Activated naive CD4-positive, alpha-beta T cell treated with Interleukin-2 at 50 U/mL for 16 hours (primary cell): ENCODE results near the gene RTP3.
"Not testable (repeated sequence)": the region's sequence is repeated elsewhere in the genome, so short reads cannot be mapped to it uniquely, and the experiment has no call there.

Source experiments
- DNase-seq: peaks from one replicate; pipeline ENCODE4 v3.0.0-alpha.2; 2020

The RTP3 gene

DNA sequence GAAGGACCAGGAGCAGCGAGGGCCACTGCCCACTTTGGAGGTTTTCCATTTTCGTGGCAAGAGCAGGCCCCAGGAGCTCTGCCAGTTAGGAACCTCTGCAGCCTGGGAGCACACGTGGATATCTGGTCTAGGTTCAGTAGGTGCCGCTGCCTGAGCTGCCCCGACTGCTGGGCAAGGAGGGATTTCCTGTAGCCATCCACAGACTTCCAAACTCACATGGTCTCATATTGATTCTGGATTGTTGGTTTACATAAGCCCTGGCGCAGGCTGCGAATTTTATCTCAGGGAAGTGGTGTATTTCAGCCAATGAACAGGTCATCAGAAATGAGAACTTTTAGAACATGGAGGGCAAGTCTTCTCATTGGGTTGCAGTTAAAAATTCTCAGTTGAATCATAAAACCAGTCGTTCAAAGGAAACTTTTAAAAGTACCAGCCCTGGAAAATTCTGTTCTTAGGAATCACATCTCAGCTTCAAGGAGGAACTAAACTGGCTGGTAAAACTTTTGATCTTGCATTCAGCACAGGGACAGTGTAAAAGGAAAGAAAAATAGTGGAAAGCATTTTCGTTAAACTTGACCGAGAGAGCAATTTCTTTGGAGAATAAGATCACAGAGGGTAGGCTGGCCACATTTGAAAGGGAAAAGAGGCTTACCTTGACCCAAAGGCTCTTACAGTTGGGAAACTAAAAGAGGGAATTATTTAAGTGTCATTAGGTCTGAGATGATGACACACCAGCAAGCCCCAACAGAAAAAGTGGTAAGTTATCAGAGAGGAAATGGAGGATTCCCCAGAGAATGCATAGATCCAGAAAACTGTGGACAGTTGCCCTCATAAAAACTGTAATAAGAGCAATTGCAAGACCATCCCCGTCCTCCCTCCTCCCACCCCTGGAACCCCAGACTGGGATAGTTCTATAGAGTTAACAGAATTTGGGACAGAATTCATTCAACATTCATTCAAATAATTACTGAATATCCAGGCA lies 6.4 kb upstream of the RTP3 start:
- no peak for DNase-seq

DNA sequence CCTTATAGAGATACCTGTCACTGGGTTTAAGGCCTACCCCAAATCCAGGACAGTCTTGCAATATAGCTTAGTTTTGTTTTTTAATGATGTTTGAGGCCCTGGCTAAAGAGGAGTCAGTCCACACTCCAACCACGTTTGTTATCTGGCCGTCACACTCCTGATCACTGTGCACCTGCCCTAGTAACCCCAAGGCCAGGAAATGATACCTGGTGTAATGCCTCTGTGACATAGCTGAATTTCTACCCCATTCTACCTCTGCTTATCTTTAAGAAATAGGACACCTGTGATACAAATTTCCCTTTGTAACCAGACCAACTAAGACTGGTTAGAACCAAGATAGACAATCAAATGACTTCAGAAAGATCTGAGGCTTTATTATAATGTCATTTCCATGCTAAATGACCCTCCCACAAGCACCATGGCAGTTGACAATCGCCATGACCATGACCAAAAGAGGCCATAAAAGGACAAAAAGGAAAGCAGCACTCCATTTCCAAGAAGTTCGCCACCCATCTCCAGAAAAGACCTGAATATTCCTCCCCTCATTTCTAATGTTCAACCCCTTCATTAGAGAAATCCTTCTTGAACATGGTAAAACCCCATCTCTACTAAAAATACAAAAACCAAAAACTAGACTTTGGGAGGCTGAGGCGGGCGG lies 4.8 kb upstream of the RTP3 start:
- no peak for DNase-seq

DNA sequence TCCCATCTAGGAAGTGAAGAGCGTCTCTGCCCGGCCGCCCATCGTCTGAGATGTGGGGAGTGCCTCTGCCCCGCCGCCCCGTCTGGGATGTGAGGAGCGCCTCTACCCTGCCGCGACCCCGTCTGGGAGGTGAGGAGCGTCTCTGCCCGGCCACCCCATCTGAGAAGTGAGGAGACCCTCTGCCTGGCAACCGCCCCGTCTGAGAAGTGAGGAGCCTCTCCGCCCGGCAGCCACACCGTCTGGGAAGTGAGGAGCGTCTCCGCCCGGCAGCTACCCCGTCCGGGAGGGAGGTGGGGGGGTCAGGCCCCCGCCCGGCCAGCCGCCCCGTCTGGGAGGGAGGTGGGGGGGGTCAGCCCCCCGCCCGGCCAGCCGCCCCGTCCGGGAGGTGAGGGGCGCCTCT lies 3.3 kb upstream of the RTP3 start:
- not testable (repeated sequence) for DNase-seq

DNA sequence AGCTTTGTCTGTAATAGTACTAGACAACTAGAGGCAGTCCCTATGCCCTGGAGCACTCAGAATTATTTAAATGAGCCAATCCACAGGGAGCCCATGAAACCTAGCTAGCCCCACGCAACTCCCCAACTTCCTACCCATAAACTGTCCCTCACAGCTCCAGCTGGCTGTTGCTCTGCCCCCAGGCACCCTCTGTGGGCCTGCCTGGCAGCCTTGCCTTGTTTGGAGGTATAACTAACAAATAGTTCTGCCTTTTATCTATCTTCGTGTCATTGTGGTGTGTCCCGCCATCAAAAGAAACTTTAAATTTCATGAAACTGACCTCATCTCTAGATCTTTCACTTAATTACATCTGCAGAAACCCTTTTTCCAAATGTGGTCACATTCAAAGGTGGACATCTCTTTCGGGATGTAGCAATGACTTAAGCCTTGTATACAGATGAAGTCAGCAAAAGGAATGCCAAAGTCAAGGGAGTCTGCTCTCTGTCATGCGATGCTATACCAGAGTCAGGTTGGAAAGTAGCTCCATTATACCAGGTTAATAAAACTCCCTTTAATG lies 1.8 kb upstream of the RTP3 start:
- no peak for DNase-seq

DNA sequence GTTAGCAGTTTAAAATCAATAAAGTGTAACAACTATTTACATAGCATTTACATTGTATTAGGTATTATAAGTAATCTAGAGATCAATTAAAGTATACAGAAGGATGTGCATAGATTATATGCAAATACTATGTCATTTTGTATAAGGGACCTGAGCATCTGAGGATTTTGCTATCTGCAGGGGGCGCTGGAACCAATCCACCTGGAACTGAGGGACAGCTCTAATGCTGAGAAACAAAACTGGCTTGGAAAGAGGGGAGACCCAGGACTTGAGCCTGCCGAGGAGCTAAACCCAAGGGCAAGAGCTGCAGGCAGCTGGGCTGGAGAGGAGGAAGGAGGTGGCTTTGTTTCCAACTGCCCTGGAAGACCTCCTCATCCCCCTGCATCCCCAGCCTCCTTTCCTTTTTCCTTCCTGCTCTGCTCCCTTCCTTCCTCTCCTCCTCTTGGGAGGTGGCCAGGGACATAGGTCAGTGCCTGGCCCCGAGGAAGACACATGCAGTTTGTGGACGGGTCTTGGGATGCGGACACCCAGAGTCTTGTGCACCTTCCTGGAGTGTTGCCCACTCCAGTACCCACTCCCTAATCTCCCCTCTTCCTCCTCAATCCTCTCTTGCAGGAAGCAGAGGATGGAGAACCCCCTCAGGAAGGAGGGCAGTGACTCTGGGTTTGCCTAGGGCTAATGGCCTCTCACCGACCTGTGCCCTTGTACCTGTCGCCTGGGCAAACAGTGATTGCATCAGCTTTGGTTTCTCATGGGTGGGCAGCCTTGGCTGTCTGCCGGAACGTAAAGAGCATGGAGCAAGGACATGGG lies 825 bp upstream of the RTP3 start:
- peak; percentile 49 for DNase-seq

DNA sequence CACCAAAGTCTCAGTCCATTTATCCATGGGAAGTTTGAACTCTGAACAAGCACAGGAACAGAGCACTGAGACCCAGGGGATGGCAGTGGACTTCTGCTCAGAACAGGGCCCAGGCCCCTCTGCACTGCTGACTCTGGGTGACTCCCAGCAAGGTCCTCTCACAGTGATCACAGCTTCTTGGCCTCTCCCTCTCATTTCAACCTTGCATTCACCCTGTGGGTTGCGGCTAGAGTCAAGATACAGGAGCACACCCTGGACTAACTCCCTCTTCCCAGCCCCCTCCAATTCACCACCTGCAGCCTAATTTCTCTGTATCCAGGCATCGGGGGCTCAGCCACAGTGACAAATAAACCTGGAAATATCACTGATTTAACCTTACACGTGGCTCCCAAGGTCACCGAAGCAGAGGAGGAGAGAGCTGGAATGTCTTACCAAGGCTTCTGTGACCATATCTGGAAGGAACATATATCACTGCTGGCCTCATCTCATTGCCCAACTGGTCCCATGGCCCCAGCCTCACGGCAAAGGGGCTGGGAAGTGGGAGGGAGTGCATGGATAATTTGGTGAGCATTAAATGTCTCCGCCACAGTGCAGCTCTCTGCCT lies 1.2 kb downstream of the RTP3 start:
- no peak for DNase-seq

DNA sequence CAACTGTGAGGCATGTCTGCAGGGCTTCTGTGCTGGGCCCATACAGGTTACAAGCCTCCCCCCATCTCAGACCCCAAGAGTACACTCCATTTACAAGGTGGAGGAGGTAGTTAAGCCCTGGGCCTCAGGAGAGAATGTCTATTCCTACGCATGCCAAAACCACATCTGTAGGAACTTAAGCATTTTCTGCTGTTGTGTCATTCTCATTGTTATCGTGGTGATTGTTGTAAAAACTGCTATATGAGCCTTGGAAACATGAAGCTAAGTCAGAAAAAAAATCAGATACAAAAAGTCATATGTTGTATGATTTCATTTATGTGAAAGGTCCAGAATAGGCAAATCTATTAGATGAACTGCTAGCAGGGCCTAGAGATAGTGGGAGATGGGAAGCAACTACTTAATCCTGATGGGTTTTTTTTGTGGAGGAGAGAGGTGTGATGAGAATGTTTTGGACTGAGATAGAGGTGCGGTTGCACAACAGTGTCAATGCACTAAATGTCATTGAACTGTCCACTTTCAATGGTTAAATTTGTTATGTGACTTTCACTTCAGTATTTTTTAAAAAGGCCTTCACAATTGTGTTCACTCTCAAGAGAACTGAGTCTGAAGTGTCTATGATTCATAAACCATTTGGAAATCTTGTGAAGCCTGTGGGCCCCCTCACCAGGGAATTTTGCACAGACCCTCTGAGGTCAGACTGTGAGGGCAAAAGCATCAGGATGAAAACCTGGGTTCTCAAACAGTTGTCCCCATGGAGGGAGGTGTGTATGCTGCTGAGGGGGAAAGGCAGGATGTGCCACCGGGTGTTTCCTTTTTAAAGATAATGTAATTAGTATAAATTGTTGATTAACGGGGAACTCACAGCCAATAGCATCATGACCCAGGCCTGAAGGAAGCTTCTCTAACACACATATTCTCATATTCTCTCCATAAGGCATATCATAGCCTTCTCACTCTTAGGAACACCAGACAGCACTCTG lies 3.2 kb downstream of the RTP3 start:
- DNase-seq = no peak

DNA sequence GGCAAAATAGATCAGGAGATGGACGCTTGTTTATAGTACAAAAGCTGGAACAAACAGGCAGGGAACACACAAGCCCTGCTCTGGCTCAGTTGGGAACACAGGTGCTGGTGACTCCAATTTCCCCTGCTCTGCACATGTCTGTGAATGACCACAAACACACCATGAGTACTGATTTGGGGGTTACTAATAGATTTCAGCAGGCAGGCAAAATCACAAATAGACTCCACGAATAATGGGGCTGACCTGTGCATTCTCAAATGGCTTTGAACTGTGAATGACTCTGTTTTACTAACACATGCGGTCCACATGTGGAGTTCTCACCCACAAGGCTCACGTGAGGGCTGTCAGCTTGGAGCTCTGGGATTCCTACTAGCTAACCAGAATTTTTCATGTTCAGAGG lies 3.9 kb downstream of the RTP3 start:
- DNase-seq = no peak

DNA sequence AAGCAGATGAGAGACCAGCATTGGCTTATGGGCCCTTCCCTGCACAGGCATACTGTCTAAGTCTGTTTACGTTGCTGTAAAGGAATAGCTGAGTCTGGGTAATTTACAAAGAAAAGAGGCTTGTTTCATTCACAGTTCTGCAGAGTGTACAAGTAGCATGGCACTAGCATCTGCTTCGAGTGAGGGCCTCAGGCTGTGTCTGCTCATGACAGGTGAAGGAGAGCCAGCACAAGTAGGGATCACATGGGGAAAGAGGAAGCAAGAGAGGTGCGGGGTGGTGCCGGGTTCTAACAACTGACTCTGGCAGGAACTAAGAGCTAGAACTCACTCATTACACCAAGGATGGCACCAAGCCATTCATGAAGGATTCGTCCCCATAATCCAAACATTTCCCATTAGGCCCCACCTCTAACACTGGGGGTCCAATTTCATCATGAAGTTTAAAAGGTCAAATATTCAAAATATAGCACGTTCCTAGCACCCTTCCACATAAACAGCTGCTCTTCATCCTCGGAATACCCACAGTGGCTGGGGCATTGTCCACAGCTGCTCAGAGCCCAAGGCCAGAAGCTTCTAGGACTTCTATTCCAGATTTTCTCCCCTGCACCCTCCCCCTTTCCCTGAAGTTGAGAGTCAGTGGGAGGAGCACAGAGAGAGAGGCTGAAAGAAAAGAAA lies 5.6 kb downstream of the RTP3 start:
- no peak for DNase-seq

DNA sequence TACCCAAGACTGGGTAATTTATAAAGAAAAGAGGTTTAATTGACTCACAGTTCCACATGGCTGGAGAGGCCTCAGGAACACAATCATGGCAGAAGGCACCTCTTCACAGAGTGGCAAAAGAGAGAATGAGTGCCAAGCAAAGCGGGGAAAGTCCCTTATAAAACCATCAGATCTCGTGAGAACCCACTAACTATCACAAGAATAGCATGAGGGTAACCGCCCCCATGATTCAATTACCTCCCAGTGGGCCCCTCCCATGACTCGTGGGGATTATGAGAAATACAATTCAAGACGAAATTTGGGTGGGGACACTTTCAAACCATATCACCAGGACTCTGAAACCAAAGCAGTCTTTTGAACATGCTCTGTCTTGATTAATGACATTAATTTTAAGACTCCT lies 7.0 kb downstream of the RTP3 start:
- peak; percentile 52 for DNase-seq

DNA sequence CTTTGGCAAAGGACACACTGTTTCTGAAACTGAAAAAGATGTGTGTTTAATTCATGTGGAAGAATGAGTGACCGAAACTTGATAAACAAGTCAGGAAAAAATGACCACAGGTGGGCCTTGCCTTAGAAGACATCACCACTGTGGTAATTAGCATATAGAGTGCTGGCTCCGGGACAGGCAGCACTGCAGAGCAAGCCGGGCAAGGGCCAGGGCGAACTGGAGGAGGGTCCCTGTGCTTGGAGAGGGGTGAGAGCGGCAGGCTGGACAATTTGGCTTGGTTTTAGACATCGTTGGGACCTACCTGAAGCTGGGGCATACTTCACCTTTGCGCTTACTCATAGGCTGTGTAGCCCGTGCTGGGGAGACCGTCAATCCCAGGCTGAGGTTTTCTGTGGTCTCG lies 8.2 kb downstream of the RTP3 start:
- DNase-seq = no peak

DNA sequence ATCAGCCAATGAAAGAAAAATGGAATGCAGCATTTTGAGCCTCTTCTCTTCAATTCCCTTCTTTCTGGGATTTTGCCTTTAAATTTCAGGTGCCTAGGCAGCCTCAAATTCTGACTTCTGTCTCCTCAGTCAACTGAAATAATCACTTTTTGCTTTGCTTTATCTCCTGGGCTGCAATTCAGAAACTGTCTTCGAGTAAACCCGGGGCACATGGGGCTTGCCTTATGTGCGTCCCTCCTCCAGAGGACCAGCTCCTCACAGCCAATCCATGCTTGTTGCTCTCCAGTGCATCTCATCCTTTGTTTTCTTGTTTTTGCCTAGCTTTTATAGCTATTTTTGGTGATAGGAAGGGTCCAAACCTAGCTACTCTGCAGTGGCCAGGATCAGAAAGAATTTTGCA lies 8.8 kb downstream of the RTP3 start:
- DNase-seq = no peak

DNA sequence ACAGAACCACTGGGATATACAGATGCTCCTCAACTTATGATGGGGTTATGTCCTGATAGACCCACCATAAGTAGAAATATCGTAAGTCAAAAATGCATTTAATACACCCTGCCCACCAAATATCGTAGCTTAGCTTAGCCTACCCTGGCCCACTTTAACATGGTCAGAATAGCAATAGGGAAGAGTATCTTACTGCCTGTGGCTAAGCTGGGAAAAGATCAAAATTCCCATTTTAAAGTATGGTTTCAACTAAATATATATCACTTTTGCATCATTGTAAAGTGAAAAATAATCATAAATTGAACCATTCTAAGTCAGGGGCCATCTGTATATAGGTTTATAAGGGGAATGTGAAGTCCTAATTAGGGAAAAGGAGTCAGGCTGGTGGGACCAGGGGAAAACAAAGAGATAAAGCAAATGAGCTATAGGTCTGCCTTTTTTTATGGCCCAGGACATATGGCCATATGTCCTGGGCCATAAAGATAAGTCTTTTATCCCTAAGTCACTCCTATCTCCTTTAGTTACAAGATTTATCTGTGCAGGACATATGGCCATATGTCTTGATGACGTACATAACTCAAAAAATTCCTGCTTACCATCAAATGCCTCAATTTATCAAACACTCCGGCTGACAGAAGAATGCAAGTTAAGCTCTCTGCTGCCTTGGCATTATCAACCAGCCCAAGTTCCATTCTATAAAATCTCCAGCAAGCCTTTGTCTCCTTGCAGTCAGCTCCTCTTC lies 11.2 kb downstream of the RTP3 start:
- no peak for DNase-seq

DNA sequence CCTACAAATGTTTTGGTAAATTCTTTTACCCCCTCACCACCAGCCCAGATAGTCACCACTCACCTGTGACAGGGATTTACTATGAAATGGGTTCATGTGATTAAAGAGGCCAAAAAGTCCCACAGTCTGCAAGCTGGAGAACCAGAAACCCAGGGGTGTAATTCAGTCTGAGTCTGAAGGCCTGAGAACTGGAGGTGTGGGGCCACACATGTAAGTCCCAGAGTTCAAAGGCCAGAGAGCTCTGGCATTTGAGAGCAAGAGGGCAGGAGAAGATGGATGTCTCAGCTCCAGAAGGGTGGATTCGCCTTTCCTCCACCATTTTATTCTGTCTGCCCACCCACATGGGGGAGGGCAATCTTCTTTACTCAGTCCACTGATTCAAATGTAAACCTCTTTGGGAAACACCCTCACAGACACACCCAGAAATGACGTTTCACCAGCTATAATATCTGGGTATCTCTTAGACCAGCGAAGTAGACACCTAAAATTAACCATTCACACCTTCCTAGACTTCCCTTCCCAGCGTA lies 11.9 kb downstream of the RTP3 start:
- no peak for DNase-seq

DNA sequence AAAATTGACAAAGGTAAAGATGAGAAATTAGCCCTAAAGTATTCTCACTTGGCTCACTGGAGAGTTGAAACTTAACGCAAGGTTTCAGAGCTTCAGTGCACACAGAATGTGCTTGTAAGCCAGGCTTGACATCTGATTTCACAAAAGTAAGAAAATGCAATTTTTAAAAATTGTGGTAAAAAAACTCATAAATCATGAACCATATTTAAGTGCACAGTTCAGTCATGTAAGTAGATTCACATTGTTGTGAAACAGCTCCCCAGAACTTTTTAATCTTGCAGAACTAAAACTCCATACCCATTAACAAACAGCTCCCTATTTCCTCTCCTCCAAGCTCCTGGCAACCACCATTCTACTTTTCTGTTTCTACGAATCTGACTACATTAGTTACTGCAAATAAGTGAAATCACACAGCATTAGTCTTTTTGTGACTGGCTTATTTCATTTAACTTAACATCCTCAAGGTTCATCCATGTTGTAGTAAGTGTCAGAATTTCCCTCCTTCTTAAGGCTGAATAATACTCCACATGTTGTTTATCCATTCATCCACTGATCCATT lies 14.5 kb downstream of the RTP3 start:
- DNase-seq = no peak

DNA sequence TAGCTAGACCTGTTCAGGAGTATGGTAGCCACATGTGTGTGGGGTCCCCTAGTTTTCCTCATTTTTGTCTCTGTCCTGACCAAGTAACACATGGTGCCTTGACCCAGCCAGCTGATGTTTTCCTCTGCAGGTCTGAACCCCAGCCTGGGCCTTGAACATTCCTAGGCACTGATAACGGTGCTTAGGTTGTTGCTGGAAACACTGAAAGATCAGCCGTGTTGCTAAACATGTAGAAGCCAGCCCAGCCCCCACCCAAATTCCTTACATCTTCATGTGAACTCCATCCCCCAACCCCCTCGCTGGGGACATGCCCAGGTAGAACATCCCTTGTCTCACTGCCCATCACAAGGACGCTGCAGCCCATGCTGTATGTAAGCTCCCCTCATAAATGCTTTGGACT lies 18.7 kb downstream of the RTP3 start:
- no peak for DNase-seq

DNA sequence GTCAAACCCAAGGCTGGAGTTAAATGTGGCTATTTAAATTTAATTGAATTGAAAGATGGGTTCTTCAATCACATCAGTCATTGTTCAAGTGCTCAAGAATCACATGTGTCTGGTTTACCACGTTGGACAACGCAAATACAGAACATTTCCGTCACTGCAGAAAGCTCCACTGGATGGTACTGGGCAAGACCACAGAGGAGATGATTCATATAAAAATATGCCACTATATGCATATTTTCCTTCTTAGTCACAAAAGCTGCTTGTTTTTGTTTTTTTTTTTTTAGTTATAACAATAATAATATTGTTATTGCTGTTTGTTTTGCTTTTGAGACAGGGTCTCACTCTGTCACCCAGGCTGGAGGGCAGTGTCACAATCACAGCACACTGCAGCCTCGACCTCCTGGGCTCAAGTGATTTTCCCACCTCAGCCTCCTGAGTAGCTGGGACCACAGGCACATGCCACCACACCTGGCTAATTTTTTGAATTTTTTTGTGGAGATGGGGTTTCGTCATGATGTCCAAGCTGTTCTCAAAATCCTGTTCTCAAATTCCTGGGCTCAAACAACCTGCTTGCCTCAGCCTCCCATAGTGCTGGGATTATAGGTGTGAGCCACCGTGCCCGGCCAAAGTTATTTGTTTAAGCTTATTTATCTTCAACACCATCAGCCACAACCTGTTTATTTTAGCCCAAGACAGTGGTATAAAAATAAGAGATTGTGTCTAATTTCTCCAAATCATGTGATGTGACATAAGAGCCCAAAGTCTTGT lies 19.4 kb downstream of the RTP3 start:
- no peak for DNase-seq

DNA sequence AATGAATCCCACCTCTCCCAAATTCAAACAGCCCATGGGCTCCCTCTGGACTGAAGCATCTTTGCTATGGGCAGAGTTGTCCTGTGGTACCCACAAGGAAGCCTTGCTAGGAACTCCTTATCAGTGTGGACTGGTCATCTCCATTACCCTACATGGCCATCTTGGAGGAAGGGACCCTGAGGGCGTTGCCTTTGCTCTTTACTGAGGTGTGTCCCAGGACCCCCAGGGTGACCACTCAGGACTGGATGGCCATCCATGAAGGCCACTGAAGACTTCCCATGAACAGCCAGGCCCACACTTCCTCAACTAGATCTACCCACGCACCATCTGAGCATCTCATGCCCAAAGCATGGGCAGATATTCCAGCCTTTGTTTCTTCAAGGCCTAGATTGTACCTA lies 20.0 kb downstream of the RTP3 start:
- DNase-seq = no peak

DNA sequence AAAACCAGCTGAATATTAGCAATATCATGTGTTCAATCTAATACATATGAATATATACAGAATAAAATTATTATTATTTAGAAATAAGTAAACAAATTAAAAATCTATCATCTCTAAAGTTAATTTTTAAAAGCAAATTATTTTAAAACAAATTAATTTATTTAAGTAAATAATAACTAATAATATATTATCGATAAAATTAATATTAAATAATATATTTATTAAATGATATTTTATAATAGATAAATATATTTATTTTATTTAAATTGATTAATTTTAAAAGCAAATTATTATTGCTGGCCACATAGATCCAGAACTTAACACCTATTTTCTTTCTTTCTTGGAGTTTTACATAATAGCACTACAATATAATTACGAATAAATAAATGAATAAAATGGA lies 22.2 kb downstream of the RTP3 start:
- no peak for DNase-seq
